KBM-7 (cell line): ENCODE measurements around the gene CASZ1.

Source experiments
- DNase-seq: peaks from one replicate; pipeline ENCODE4 v3.0.0-alpha.2; 2015
- in situ Hi-C: fragments of 300-500 bp; cut with MboI; formaldehyde crosslinking; loops from 2 replicates; pipeline ENCODE4 v1.14.3; 2020; ENCODE audit warnings: low sequenced_read_pairs, low pct_unique_long_range_greater_than_20kb, mixed read lengths

Gene CASZ1

DNA sequence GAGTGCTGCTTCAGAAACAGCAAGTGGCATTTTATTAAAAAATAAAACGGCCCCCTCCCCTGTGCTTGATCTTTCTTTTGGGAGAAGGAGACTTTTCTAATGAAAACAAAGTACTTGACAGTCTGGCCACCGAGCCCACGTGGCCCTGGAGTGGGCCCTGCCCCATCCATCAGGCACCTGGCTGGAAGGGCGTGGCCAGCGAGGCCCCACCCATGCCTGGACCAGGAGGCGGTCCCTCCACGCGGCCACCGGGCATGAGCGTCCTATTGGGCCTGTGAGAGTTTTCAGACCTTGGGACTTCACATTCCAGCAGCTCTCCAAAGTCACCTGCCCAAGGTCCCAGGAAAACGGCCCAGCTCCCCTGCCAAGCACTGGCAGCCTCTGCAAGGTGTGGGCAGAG, 144.7 kb downstream of the CASZ1 start:
- DNase-seq, result no peak
- in situ Hi-C loops, result no loop called here

DNA sequence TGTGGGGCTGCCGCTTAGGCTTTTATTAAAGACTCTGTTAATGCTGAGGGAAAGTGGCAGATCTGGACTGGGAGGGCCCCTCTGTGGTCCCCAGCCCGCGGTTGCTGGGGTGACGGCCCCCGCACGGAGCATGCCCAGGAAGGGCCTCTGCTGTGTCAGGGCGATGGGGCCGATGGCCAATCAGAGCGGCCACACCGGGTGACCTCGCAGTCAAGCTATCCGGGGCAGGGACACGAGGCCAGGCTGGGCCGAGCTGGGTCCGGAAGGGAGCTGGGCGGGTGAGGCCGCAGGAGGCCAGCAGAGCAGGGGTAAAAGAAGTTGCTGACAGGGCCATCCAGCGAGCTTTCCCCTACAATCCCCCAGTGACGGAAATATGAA, 145.1 kb downstream of the CASZ1 start:
- DNase-seq, result no peak

DNA sequence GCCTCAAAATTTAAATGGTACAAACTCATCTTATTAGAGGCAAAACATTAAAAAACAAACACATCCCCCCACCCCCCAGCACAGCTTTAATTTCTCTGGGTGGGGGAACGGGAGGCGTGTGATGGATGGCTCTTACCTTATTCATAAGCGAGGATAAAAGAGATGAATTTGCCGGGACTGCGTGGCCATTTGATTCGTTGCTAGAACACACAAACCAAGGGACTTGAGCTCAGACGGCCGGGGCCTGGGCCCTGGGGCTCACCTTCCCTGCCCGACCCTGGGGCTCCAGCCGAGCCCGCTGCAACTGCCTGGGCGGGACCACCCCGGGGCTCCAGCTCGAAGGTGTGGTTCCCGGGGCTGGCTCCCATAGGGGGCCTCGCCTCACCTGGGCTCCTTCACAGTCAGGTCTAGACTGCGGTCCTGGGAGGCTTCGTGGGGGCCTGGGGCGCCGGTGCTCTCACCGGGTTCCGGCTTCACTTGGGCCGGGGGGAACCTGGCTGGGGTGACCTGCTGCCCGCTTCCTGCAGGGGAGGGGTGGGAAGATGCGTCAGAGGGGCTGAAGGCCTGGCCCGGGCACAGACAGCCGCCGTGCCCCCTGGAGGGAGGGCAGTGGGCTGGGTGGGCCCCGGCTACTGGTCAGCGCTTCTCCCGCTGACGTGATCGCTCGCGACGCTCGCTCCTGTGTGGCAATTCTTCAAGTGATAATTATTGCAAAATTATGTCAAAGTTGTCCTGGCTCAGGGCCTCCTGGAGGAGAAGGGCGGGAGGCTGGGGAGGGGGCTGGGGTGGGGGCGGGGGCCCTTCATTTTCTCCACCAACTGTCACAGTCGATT, 145.7 kb downstream of the CASZ1 start:
- in situ Hi-C loops, result no loop called here
- no peak for DNase-seq

More for the DNA sequence above, 145.1 kb downstream of the CASZ1 start:
- in situ Hi-C loops, result no loop called here

DNA sequence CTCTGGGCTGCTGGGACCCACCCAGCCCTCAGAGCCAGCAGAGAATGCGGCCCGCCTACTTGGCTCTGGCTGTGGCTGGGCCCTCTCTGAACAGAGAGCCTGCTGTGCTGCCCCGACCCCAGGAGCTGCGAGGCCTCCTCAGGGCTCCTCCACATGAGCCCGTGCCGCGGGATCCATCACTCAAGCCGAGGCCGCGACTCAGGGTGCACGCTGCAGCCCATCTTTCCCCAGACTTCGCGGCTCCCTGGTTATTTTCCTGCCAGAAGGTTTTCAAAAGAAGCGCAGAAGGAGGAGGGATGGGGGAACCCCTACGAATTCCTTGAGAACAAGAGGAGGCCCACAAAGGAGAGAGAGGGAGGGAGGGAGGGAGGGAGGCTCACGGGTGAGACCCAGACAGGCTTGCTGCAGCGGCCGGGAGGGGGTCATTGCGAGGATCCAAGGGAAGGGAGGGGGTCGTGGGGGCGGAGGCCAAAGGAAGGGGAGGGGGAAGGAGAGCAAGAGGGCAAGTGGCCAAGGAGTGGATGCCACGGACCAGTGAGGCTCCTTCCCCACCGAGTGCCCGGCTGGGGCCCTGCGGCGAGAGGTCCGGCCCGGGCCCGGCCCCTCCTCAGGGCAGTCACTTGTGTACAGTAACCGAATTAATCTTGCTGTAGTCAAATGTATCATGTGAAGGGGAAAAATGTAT, 146.8 kb downstream of the CASZ1 start:
- DNase-seq, result no peak
- in situ Hi-C loops, result no loop called here

DNA sequence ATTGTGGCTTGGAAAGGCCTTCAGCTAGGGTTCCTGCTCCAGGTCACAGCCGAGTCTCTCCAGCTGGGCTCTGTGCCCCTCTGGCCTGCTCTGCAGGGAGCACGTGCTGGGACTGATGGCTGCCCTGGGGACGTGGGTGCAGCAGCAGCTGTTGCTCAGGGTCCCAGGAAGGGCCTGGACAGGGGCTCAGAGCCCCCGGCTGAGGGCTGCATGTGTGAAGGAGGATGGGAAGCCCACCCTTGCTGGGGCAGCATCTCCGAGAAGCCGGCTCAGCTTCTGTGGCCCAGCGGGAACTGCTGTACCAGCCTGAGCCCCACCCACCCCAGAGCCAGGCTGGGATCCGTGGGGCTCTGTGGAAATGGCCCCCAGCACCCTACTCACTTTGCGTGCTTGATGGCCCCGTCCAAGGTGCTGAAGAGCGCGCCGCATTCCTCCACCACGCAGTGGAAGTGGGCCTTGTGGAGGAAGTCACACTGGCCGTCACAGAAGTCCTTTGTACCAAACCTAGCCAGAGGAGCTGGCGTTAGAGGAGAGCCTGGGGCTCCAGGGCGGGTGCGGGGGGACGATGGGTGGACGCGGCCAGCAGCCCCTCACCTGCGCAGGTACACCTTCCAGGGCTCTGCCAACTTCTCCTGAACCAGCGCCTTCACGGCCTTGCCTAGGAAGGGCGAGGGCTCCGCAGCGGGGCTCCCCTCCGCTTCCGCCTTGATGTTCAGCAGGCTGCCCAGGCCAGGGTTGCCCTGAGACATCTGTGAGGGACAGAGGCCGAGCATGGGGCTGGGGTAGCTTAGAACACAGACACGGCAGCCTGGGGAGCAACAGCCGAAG, 147.5 kb downstream of the CASZ1 start:
- no peak for DNase-seq
- in situ Hi-C loops, result no loop called here

DNA sequence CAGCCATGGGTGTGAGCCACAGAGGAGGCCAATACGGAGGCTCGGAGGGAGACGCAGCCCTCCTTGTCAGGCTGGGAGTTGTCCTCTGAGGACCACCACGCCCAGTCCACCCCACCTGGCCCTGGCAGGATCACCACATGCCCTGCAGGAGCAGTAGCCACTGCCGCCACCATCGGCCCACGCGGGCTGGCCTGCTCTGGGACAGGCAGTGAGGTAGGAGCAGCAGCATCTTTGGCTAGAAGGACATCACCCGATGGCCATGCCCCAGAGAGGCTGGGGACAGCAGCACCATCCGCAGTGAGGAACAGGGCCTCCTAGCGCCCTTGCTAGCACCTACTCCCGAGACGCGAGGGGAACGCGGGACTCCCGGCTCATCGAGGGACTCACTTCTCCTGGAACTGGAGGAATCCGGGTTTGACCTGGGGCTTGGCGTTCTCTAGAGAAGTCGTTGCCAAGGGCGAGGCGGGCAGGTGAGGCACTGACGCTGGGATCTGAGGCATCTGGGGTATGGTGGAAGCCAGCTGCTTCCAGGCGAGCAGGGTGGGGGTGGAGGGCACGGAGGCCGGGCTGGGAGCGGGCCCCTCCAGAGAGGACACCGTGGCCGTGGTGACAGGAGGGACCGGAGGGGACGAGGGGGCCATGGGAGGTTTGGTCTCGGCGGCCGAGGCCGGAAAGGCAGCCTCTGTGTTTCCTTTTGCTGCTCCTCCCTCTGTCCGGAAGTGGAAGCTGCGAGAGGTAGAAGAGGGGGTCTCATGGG, 148.9 kb downstream of the CASZ1 start:
- in situ Hi-C loops, result no loop called here
- no peak for DNase-seq

DNA sequence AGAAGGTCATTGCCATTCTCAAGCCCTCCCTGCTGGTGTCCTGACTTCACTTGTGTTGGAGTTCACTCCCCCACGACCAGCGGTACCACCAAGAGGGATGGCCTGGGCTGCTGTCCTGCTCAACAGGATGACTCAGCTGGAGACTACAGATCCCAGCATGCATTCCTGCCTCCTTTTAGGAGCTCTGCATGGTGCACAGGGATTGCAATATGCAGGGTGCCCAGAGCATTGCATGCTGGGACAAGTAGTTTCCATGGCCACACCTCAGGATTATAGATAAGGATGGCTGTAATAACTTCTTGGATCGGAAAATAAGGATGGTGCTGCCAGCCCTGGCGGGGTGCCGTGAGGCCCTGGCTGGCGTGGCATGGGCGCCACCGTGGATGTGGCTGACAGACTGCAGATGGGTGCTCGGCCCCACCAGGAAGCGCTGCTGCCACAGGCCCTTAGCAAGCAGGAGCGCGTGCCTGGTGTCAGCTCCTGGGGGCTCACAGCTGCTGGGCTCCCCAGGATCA, 150.0 kb downstream of the CASZ1 start:
- in situ Hi-C loops, result no loop called here
- DNase-seq, result peak; percentile 45

DNA sequence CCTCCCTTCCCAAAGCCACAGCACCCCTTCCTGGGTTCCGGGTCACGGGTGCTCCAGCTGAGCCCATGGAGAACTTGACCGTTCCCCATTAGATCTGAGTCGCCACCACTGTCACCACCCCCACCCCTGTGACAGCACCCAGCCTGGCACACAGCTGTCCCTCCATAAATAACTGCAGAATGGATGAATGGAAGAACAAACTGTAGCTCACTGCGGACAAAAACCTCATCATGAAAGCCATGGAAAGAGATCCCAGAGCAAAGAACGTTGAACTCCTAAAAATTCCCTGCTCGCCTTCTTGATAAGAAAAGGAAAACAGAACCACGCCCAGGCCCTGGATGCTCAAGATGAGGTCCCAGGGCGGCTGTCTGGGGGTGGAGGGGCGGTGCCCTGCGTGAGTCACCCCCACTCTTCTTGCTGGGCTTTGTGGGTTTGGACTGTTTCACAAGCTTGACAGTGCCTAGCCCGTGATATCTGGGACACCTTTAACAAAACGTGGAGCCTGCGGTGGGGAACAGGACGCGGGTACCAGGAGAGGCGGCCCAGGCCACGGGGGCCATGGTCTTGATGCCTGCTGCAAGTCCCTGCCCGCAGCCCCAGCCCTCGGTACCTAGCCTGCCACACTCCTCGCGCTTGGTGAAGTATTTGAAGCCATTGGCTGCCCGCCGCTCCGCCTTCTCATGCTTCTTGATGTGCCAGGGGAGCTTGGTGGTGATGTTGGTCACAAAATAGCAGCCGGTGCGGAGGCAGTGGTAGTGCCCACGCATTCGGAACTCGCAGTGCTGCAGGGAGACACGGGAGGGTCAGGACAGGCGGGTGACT, 151.9 kb downstream of the CASZ1 start:
- DNase-seq, result no peak
- in situ Hi-C loops, result no loop called here

DNA sequence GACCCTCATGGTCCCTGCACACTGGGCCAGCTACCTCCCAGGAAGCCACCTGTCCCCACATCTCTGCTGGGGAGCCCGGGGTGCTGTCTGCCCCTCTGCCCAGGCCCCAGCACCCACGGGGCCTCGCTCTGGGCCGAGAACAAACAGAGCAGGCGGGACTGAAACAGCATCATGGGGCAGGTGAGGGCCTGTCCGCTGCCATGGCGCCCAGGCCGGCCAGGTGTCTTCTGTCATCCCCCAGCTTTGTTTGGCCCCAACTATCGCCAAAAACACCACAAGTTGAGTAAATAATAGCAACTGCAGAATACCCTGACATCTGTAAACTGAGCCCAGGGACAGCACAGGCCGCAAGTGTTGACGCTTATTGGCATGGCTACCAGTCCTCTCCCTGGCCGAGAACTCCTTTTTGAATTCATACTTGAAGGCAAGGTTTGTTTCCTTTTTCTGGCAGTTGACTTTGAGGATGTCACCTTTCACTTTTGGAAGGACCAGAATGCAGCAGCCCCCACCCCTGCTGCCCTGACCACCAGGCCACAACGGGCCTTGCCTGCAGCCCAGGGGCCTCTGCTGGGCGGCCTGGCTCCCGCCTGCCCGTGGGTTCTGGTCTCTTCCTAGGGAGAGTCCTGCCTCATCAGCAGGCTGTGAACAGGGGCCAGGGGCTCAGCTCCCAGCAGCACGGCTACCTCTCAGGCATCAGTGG, 152.7 kb downstream of the CASZ1 start:
- no peak for DNase-seq
- in situ Hi-C loops, result no loop called here

DNA sequence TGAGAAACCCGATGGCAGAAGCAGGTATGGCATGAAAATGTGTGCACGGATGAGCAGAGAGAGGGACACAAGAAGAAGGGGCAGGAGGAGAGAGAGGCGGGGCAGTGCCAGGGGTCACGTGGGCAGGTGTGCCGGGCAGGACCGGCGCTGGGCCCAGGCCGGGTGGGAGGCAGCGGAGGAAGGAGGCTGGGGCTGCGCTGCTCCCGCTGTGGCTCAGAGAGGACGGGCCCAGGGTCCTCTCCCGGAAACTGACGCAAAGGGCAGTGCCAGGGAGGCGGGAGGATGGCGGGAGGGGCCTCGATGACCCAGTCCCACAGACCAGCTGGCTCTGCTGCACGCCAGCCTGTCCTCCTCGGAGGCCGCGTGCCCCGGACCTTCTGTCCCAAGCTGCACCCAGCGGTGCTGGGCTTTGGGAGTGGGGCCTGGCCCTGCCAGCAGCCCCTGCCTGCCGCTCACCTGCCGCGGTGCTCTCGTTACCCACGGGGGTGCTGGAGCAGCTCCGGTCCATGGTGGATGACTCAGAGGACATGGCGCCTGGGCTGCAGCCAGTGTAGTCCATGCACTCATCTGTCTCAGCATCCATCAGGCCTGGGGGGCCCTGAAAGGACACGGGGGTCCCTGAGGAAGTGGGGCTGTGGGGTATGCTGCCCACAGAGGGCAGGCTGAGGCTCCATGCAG, 153.9 kb downstream of the CASZ1 start:
- DNase-seq, result no peak

DNA sequence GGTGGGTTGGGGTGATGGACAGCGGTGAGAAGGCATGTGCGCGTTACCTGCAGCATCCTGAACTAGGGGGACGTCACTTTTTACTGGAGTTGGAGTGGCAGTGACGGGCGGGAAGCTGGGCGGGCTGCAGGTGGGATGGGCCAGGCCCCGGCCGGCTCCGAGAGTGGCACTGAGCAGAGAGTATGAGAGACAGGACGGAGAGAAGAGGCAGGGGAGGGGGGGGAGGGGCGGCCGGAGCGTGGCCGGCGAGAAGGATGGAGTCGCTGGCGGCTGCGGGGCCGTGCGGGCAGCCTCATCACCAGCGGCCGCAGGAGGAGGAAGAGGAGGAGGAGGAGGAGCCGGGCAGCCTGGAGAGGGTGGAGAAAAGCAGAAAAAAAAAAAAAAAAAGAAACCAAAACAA, 154.5 kb downstream of the CASZ1 start:
- in situ Hi-C loops, result no loop called here
- no peak for DNase-seq

More for the DNA sequence above, 153.9 kb downstream of the CASZ1 start:
- in situ Hi-C loops, result no loop called here

DNA sequence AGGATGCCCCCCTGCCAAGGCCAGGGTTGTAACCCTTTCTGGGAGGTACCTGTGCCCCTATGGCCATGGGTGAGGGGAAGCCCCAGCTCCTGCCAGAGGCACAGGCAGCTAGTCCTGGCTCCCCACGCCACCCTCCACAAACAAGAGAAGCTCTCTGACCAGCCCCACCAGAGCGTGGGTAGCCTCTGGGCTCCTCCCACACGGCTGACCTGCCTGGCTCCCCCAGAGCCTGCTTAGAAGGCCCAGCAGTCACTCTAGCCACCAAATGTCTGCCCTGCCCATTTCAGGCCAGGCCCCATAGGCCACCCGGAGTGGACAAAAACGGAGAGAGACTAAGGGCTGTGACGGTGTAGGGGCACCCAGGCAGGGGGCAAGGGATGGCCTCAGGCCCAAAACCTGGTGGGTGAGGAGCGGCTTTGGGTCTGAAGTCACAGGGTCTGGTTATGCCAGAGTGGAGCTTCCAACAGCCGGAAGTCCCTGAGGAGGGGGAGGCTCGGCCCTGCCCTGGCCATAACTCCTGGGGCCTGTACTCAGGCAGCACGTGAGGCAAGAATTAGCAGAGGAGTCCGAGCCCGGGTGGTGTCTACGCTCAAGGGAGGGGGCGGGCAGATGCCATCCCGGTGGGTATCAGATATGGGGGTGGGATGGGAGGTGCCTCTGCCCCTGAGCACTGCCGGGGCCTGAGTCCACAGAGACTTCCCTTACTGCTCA, 155.4 kb downstream of the CASZ1 start:
- in situ Hi-C loops, result no loop called here
- DNase-seq, result no peak

DNA sequence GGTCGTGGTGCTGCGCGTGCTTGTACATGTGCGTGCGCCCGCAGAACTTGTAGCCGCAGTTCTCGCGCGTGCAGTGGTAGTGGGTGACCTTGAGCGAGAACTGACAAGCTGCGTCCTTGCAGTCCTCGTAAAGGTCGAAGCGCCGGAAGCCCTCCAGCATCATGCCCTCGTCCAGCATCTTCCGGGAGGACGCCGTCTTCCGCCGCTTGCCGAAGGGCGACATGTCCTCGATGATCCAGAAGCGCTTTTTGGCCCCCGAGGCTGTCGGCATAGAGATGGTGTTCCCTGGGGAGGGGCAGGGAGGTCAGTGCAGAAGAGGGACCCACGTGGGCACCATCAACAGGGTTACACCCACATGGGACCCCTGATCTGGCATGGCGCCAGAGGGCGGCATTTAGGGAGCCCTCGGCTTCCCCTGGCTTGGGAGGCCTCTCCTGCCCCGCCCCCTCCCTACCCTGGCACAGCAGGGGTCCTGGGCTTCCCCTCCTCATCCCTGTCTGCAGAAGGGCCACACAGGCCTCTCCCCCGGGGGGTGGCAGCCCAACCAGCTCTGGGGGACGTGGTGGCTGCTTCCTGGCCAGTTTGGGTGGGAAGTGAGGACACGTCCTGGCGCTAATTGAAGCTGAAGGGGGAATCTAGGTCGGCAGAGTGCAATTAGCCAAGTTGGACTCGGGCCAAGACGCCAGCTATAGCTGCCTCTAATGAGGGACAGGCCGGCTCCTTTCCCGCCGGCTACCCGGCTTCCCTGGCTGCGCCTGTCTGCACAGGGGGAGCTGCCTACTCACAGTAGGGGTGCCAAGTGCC, 156.5 kb downstream of the CASZ1 start:
- in situ Hi-C loops, result no loop called here
- DNase-seq, result peak; percentile 12

DNA sequence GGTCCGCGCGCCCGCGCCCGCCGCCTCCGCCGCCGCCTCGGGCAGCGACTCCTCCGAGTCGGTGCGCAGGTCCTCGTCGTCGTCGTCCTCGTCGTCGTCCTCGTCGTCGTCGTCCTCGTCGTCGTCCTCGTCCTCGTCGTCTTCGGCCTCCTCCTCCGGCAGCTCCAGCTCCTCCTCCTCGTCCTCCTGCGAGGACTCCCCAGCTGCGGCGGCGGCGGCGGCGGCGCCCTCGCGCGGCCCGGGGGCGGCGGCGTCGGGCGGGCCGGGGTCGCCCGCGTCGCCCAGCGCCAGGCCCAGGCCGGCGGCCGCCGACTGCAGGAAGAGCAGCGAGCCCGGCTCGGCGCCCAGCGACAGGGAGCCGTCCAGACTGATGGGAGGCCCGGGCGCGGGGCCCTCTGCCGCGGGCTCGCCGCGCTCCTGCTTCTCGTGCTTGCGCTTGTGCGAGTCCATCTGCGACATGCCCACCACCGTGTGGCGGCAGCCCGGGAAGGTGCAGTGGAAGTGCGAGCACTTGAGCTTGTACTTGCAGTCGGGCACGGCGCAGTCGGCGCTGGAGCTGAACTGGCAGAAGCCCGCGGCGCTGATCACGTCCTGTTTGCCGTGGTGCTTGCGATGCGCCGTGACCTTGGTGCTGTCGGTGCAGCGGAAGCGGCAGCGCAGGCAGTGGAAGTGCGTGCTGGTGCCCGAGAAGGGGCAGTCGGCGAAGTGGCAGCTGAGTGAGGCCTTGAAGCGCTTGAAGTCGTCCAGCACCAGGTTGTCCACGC, 157.3 kb downstream of the CASZ1 start:
- DNase-seq, result no peak
- in situ Hi-C loops, result no loop called here

DNA sequence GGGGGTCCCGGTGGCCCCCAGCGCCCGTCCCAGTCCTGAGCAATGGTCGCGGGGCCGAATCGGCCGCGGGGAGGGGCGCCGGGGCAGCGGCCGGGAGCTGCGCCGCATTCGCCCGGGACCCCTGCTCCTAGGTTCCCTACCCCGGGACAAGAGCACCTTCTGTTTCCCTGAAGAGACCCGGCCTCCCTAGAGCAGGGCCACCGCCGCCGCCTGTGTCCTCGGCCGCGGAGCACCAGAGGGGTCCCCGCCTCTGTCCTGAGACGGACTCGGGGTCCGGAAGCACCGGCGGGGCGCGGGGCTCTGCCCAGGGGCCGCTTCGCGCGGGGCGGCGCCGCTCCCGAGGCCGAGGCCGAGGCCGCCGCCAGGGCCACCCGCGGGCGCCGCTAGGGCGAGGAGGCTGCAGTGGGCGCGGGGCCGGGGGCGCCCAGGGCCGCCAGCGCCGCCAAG, 157.9 kb downstream of the CASZ1 start:
- no peak for DNase-seq
- in situ Hi-C loops, result no loop called here
